Posterior cingulate gyrus (tissue), 11 donors: ENCODE data around the gene ACKR4.
A peak's percentile ranks its signal among the peaks of the same experiment; 100 is the strongest.
"Not testable (repeated sequence)": the region's sequence is repeated elsewhere in the genome, so short reads cannot be mapped to it uniquely, and the experiment has no call there.

ENCODE experiments used
- DNase-seq, 10 donors: peaks; one replicate each; pipeline versions ENCODE4 v3.0.0 to v3.0.0-alpha.2; 2020 to 2021; ENCODE audit warnings: mixed read lengths in 3 of 10
- intact Hi-C: fragments of 100-400 bp; cut with DNase I; formaldehyde crosslinking; loops from one replicate; pipeline ENCODE4 v1.15.1; 2023

The ACKR4 gene

DNA sequence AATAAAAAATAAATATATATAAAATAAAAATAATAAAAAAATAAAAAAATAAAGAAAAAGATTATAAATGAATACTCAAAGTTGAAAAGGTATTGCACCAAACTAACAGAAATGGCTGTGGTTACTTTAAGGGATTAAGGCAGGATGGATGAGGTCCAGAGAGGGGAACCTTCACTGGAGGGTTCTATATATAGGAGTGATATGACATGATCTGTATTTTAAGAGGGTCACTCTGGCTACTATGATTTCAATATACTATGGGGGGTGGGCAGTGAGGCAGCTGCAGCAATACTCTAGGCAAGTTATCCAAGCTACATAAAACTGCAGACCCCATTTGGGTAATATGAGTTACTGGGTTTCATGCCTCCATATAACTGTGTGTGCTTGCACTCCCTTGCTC lies 38.0 kb downstream of the ACKR4 start:
- intact Hi-C loops: no loop called here
- DNase-seq: no peak

DNA sequence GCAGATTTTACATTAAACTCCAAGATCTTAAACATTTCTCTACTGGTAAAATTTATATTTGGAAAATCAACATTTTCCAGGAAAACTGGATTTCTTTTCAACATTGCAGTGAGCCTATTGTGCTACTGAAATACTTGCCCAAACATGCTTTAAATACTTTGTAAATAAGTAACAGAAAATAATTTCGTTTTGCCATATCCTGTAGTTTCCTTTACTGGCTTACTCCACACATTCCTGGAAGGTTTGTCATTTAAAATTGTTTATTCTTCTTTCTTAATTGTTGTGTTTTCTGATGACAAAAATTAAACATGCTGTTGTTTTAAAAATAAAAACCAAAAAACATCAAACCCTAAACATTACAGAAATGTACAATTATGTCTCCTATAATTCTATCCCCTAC lies 40.5 kb downstream of the ACKR4 start:
- intact Hi-C loops: no loop called here
- no peak for DNase-seq

DNA sequence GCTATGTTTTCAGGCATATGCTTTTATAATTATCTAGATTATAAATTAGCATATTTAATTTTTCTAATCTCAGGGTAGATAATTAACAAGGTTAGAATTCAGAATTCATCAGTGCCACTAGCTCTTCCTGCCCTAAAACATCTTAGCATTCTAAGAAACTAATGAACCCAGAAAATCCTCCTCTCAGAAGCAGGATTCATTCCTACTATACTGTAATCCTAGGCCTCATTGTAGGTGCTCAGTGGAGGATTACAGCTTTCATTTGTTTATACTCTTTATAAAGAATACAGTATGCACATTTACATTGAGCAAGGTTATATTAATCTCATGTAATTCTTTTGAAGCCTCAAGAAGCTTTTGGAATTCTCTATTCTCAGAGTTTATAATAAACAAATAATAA lies 41.6 kb downstream of the ACKR4 start:
- intact Hi-C loops: no loop called here
- no peak for DNase-seq

DNA sequence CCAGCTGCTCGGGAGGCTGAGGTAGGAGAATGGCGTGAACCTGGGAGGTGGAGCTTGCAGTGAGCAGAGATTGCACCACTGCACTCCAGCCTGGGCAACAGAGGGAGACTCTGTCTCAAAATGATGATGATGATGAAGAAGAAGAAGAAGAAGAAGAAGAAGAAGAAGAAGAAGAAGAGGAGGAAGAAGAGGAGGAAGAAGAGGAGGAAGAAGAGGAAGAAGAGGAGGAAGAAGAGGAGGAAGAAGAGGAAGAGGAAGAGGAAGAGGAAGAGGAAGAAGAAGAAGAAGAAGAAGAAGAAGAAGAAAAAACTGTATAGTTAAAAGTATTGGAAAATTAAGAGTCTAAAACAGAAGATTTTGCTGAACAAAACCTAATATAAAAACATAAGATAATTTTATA lies 44.4 kb downstream of the ACKR4 start:
- intact Hi-C loops: not testable (repeated sequence)
- DNase-seq: peak in 1 of 10 donors; percentile 29

DNA sequence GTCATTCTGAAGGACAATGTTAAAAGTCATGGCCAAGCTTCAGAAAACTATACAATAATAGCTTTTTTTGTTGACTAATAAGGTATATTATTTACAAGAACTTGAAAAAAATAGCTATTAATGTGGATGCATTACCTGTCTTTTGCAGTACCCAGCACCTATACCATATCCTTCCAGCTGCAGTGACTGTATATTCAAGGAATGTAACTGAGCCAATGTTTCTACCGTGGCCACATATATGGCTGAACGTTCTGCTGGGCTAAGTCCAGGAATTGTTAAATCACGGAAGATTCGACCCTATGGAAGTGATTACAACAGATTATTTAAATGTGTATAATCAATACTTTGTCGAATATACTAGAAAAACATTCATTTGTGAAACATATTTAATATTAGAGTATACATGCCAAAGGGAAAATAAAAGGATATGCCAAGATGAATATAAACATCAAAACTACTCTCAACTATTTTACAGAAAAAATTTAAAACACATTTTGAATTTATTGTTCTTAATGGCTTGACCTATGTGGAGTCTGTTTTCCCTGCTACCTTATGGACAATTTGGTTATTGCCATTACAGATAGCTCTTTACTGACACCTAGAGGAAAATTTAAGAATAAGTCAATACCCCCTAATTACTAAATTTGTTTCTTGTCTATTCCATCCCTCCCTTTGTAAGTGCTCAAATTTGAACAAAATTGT lies 44.9 kb downstream of the ACKR4 start:
- intact Hi-C loops: loop anchor here (1.0 to 2.0 kb wide), 2 partner anchors 106 to 389 kb away; no protein-coding TSS in a partner anchor
- no peak for DNase-seq

DNA sequence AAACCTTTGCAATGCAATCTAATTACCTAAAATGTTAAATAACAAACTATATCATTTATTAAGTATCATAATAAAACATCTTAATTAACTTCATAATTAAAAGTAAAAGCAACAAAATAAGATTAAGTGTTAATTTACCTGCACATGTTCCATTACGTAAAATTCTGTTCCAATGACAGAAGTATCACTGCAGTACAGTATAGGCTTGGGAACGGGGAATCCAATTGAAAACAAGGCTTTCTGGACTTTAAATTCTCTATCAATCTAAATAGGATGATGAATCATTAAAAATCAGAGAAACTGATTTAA lies 45.4 kb downstream of the ACKR4 start:
- DNase-seq: no peak
- intact Hi-C loops: loop anchor here (1.0 to 2.0 kb wide), 2 partner anchors 106 to 390 kb away; no protein-coding TSS in a partner anchor

DNA sequence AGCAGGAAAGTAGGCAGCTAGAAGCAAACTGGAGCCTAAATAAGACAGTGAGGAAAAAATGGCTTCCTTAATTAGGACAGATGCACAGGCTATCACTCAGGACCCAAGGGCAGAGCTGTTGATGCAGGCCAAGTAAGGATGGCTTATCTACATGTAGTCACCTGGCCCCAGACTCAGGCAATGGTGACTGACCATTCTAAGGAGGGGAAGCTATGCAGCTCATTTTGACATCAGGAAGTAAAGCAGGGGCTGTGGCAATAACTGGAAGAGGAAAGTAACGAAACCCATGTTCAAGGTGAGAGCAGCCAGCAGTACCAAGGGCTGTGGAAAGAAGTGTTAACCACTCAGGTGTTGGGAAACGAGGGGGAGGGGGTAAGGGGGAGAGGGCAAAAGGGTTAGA lies 46.3 kb downstream of the ACKR4 start:
- DNase-seq: no peak
- intact Hi-C loops: loop anchor here (2.0 kb wide), 1 partner anchor 391 kb away; no protein-coding TSS in a partner anchor

DNA sequence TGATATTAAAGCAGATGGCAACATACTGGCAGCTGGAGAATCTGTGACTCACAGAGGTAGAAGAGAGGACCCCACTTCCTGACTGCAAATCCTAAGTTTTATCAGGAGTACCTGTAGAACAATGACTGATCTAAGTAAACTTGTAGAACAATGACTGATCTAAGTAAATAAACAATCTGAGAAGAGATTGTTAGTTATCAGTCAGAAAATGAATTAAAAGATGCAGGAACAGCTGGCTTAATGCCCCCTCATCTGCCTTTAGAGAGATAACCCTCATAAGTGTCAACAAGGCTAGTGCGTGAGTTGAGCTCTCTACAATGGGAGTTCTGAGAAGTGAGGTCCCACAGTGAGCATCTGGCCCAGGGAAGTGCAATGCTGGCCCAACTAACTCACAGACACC lies 48.0 kb downstream of the ACKR4 start:
- no peak for DNase-seq
- intact Hi-C loops: loop anchor here (5.0 kb wide), 1 partner anchor 293 kb away; no protein-coding TSS in a partner anchor

DNA sequence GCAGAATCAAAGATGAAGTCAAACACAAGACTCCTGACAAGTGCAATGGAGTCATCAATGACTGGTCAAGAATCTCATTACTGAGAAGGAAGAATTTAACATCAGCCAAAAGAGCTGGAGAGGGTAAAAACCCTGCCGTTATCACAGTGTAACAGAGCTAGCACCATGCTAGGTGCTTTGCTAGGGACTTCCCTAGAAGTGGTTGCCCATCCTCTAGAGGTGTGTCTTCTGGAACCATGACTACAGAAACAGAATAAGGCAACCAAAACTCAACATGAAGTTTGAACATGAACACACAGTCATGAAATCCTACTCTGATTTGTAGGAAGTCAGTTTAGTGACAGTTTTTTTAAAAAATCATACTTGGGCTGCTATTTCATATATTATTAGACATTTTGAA lies 53.1 kb downstream of the ACKR4 start:
- no peak for DNase-seq
- intact Hi-C loops: no loop called here
